Glomerular endothelial cell (primary cell): ENCODE data around the gene UGT1A10. TPM values are rescaled to one million over a fixed set of nuclear protein-coding genes. Genes with fewer than 3 reads are reported as not detected.

Experiments
- DNase-seq: peaks from one replicate; pipeline ENCODE4 v3.0.0-alpha.2; 2011; ENCODE audit warnings: low read depth, low spot score; ENCODE audit errors: extremely low read depth
- total RNA-seq: library from RNA; depleted of rRNA; stranded (reverse); fragments of >200 nt; gene quantifications from 2 replicates; pipeline ENCODE4 v1.2.3, GENCODE V29; 2015

The UGT1A10 gene
- total RNA-seq, 1 donor from 2014 or later = not detected

DNA sequence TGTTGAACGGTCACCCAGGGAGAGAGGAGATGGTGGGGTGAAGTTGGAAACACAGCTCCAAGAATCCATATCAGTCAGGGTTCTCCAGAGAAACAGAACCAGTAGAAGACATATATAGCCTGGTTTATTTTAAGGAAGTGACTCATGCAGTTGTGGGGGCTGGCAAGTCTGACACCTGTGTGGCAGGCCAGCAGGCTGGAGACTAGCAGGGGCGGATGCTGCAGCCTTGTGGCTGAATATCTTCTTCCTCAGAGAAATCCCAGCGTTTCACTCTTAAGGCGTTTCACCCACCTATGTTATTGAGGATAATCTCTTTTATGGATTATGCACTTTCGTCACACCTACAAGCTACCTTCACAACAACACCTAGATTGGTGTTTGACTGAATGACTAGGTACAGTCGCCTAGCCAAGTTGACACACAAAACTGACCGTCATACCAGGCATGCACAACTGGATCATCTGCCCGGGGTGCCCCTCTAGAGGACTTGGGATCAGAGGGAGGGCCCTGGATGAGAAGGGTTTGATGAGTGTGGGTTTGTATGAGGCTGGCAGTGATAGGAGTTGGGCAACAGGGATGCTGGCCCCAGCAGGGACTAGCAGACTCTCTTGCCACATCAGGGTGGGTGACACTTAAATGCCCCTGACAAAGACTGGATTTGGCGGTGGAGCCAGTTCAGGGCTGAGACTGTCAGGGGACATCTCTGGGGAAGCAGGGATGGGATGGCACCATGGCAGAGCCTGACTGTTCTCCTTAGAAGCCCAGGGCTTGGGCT lies 165.3 kb downstream of the UGT1A10 start:
- no peak for DNase-seq

DNA sequence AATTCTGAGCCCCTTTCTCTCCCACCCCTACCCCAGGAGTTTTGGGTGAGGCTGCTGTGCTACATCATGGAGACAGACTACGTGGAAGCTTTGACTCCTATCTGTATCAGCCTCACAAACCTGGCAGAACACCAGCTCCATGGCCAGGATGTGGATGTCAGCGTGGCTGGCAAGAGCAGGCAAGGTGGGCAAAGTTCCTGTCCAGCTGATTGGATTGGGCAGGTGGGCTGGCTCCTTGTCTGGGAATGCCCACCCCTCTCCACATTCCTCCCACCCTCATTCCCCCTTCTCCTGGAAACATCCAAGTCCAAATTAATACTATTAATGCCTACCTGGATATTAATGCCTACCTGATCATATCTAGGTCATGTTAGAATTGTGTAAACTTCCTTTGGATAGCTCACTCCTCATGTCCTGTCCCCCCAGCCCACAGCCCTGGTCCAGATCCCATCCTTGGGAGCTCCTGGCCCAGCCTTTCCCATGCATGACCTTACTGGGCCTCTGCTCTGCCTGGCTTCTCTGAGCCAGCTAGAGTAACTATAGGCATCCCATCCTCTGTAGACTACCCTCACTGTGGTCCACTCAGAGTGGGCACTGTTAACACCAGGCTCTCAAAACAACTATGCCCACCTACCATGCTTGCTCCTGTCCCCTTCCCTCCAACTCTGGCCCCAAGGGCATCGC lies 166.0 kb downstream of the UGT1A10 start:
- DNase-seq = no peak

GRCh38 chr2:233803292-233803911 lies 167.2 kb downstream of the UGT1A10 start:
- no peak for DNase-seq

DNA sequence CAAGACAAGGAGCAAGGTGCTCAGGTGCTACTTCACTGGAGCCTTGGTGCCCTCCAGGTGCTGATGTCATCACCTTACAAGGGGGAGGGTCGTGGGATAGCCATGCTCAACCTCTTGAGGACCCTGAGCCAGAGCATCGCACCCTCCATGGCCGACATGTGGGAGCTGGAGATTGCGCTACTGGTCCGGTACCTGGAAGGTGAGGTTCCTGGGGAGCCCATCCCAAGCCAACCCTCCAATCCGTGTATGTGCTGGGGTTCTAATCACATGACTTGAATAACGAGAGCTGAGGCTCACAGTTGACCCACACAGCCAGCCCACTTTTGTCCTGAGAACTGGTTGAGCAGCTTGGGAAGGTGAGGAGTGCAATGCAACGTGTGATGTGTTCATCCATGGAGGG lies 167.7 kb downstream of the UGT1A10 start:
- DNase-seq = no peak

GRCh38 chr2:233807215-233807865 lies 171.1 kb downstream of the UGT1A10 start:
- DNase-seq = no peak

DNA sequence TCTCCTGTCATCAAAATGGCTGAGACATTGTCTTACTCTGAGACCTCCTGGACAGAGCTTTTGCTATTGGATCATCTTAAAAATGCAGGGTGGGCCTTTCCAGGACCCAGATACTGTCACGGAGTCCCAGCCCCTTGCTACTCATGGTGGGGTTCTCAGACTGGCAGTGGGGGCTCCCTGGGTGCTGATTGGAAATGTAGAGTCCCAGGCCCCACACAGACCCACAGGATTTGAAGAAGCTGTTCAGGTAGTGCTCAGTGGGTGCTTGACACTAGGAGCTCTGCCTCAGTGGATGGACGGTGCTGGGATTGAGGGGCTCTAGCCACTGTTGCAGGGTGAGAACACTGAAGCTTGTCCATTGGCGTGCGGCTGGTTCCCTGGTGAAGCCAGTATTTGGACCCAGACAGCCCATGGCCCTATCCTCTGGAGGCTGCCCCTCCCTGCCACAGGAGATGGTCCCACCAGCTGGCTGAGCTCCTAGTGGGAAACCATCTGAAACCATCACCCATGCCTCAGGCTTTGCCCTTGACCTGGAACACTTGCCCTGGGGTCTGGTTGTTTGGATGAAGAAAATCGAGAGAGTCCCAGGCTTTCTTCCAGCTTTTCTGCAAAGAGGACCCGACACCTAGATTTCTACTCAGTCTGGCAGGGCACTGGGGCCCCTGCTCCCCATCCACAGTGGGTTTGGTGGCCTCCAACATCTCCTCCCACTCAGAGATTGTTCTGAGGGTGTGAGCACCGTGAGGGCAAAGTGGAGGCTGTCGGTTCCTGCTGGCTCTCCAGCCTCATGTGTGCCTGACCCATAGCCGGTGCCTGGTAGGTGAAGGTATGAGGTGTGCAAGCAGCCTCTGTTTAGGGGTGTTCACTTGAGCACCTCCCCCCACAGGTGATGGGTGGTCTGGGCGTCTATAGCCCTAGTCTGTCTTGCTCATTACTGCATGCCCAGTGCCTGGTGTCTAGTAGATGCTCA lies 172.0 kb downstream of the UGT1A10 start:
- no peak for DNase-seq

DNA sequence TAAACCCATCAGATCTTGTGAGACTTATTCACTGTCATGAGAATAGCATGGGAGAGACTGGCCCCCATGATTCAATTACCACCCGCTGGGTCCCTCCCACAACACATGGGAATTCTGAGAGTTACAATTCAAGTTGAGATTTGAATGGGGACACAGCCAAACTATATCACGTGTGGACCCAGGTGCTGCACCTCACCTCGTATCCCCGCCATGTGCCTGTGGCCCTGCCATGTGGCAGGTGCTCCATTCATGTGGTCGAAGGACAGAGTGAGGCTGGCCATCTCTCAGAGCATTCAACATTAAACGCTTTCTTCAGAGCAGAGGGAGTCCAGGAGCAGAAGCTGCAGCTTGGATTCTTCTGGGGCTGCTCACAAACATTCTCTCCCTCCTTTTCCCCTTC lies 174.1 kb downstream of the UGT1A10 start:
- DNase-seq = no peak

DNA sequence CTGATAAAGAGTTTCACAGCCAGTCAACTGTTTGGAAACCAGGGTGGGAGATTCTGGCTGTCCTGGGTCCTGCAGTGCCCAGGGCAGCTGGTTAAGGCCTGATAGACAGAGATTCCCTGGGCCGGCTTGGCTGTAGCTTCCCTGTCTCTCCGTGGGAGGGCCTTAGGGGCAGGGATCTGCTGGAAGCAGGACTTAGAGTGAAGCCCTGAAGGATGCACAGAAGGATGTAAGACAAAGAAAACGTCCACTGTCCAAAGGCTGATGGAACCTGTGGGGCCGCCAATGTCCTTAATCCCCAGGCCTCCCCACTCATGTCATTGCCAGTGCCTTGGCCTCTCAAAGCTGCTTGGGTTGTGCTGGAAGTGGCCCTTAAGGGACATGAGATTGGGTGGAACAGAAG lies 174.8 kb downstream of the UGT1A10 start:
- DNase-seq = no peak

DNA sequence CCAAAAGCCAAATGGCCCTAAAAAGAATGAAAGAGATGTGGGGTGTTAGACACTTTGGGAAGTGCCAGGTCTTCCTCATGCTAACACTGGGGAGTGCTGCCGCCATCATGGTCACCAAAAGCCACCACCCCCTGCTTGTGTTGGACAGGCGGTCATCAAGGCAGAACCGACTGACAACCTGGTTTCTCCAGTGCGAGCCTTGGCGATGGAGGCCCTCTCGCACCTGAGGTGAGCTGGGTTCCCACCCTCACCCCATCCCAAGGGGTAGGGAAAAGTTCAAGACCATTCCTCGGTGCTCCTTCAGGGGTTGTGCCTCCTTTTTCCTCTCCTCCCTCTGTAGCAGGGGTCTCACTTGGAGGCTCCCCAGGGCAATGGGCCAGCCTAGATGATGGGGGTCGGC lies 175.5 kb downstream of the UGT1A10 start:
- no peak for DNase-seq

- no peak for DNase-seq
Measured at GRCh38 chr2:233813236-233814055, 177.2 kb downstream of the UGT1A10 start.

GRCh38 chr2:233814056-233814835 lies 178.0 kb downstream of the UGT1A10 start:
- DNase-seq = no peak

- DNase-seq = no peak
Measured at GRCh38 chr2:233815861-233816260, 179.6 kb downstream of the UGT1A10 start.

GRCh38 chr2:233816334-233816733 lies 180.1 kb downstream of the UGT1A10 start:
- no peak for DNase-seq

DNA sequence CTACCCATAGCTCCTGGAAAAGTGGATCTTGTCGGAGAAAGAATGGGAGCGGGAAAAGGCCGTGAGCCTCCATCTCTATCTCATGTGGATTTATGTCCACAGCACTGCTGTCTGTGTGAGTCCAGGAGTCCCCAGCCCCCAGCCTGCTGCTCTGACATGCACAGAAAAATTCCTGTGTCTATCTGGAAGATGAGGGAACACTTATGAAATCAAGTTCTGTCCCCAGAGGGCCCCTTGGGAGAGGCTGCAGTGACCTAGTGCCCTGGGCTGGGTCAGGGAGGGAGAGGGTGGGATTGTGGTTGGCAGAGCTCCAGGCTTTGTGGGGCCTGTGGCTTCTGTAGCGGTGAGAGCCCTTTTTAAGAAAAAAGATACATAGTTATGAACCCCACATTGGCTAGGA lies 180.5 kb downstream of the UGT1A10 start:
- DNase-seq = no peak

GRCh38 chr2:233817361-233817911 lies 181.2 kb downstream of the UGT1A10 start:
- DNase-seq = no peak

GRCh38 chr2:233817995-233818638 lies 181.9 kb downstream of the UGT1A10 start:
- no peak for DNase-seq

DNA sequence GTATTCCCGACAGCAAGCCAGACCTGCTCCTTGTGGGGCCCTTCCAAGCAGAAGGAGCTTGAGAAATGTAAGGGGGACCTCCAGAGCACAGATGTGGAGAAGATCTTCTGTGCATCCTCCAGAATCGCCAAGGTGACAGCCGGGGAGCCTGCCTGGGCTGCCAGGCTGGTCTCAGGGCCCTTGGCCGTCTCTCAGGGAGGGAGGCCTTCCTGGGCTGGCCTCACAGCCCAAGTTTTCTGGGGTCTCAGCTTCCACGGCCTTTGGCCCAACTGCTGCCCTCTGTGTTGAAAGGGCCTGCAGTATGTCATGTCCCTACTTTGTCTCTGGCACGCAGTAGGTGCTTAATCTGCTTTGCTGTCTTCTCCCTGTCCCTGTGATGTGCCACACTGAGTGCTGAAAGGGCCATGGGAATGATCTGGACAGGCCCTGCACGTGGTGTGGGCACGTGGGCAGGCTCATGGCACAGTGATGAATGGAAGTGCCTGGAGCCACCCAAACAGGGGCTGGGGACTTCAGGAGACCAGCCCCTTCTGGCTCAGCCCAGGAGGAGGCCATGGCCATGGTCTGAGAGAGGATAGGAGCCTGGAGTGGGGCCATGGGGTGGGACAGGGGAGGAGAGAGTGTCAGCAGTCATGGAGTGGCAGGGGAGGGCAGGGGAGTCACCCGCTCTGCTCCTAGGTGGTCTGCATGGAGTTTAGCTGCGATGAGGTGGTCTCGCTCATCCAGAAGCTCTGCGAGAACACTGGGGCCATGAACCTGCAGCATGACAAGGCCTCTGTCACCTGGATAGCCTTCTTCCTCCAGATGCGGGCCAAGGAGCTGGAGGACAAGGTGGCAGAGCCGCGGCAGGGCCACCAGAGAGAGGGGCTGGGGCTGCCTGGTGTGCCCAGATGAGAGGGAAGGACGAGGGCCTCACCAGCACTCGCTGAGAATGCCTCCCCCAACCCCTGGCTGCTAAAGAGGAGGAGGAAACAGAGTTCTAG lies 182.7 kb downstream of the UGT1A10 start:
- DNase-seq = no peak
